Measurements from ENCODE around the gene TSEN34. TPM values are rescaled to one million over a fixed set of nuclear protein-coding genes. Genes with fewer than 3 reads are reported as not detected.
"Not testable (repeated sequence)": the region's sequence is repeated elsewhere in the genome, so short reads cannot be mapped to it uniquely, and the experiment has no call there.

TSEN34 gene
- total RNA-seq, 2 donors from 2014 or later, result 14.3 to 16.7 TPM

DNA sequence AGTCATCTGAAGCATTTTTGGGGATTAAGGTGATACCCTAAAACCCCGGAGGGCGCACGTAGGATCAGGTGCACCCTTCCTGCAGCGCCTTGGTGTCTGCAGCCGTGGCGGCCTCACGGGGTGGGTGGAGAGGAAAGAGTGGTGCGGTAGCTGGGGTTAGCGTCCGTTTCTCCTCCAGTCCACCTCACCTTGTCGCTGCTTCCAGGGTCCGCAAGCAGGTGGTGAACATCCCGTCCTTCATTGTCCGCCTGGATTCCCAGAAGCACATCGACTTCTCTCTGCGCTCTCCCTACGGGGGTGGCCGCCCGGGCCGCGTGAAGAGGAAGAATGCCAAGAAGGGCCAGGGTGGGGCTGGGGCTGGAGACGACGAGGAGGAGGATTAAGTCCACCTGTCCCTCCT is 16.1 kb downstream of the TSEN34 start:
- ATAC-seq (replicated peaks); H3K27me3 Mint-ChIP-seq; H3K9me3 Mint-ChIP-seq: not testable (repeated sequence)
- Mint-ChIP-seq H3K4me3 (peak overlapping the region; percentile 91), H3K27ac (peak overlapping the region; percentile 73), H3K36me3 (ENCODE audit: low read depth) (peaks cover 91% of the 10 kb centered on the region), H3K4me1 (peaks cover 53% of the 10 kb centered on the region)

DNA sequence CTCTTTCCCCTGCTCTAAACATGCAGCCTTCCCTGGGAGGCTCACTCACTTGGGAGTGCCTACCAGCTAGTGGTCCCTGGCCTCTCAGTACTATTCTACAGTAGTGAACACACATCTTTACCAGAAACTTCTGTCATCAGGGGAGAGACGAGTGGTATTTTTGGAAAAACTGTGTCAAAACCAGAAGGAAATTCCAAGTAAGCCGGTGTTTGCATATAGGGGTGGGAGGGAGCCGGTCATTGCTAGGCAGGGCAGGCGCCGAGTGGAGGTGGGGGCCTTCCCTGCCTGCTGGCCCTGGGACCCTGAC is 16.5 kb downstream of the TSEN34 start:
- H3K36me3 Mint-ChIP-seq (ENCODE audit: low read depth), result peaks cover 91% of the 10 kb centered on the region
- H3K27me3 Mint-ChIP-seq, result no peaks in the 10 kb centered on the region
- peak overlapping the region; percentile 91 for H3K4me3 Mint-ChIP-seq
- peak overlapping the region; percentile 73 for H3K27ac Mint-ChIP-seq
- peaks cover 50% of the 10 kb centered on the region for H3K4me1 Mint-ChIP-seq
- peak; percentile 23 for ATAC-seq (replicated peaks)
- H3K9me3 Mint-ChIP-seq, result no peaks in the 10 kb centered on the region

DNA sequence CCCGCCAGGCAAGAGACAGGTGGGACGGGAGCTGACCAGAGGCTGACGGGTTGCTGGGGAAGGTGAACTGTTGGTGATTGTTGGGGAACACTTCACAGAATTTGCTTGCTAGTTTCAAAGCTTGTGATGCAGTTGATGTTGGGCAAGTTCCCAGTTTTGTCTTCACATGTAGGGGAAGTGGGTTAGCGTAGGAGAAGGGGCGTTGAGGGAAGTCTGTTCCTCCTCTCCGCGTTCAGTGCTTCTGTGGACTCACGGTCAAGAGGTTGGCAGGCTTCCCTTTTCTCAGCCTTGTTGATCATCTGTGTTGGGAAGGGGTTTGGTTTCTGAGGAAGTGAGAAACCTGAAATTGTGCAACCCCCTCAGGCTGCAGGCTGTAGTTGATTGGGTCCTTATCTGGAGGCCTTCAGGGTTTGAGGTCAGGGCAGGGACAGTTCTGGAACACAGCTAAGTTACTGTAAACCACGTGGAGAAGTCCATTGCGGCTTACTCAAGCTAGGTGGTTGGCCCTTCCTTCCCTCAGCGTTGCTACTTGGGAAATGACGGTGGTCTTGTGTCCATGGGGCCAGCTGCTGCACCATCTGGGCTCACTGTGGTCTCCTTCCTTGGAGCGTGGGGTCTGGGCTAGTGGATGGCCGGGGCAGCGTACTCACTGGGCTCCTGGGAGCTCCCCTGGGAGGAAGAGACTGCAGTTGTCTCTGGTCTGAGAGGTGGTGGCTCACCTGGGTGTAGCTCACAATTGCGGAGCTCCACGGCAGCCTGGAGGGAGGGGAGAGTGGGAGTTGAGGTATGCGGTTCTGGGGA is 17.1 kb downstream of the TSEN34 start:
- peak overlapping the region; percentile 73 for H3K27ac Mint-ChIP-seq
- peaks cover 91% of the 10 kb centered on the region for H3K36me3 Mint-ChIP-seq (ENCODE audit: low read depth)
- peak overlapping the region; percentile 91 for H3K4me3 Mint-ChIP-seq
- no peaks in the 10 kb centered on the region for H3K9me3 Mint-ChIP-seq
- peaks cover 45% of the 10 kb centered on the region for H3K4me1 Mint-ChIP-seq
- no peaks in the 10 kb centered on the region for H3K27me3 Mint-ChIP-seq
- peak; percentile 5 for ATAC-seq (replicated peaks)

DNA sequence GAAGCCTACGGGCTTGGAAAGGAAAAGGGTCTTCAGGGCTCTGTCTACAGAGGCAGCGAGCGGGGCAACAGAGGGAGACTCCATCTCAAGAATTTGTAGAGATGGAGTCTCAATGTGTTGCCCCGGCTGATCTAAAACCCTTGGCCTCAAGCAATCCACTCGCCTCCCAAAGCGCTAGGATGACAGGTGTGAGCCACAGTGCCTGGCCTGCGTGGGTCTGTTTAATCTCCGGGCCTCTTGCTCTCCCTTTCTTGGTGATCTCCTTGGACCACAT is 17.6 kb downstream of the TSEN34 start:
- H3K4me3 Mint-ChIP-seq, result peak overlapping the region; percentile 91
- no peaks in the 10 kb centered on the region for H3K27me3 Mint-ChIP-seq
- peaks cover 41% of the 10 kb centered on the region for H3K4me1 Mint-ChIP-seq
- ATAC-seq (replicated peaks), result no peak
- H3K27ac Mint-ChIP-seq, result peak overlapping the region; percentile 73
- no peaks in the 10 kb centered on the region for H3K9me3 Mint-ChIP-seq
- H3K36me3 Mint-ChIP-seq (ENCODE audit: low read depth), result peaks cover 88% of the 10 kb centered on the region

DNA sequence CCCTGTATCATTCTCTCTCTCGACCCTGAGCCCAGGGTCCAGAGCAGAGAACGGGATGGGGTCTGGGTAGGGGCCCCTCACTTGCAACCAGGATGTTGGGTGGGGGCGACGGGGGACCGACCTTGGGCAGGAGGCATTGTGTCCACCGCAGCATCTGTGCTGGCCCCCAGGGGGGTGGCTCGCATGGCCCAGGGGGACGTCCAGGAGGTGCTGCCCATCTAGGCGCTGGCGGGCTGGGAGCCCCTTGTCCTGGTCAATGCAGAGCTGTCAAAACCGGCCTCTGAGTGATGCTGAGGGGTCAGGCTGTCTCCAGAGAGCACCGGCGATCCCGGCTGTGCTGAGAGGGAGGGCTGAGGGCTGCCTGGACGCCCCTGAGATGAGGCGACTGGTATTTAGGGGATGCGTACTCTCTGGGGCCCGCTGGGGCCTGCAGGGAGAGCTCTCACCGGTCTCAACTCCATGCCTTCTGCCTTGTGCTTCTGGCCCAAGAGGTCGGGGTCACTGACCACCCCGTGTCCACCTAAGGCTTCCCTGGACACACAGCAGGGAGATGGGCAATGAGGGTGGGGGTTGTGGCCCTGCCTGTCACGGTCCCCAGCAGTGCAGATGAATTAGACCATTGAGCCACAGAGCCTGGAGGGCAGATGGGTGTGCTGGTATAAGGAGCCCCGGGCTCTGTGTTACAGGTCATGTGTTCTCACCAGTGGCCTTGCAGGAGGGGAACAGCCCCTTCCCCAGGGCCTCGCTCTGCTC is 18.1 kb downstream of the TSEN34 start:
- Mint-ChIP-seq H3K36me3 (ENCODE audit: low read depth) (peaks cover 83% of the 10 kb centered on the region), H3K4me1 (peaks cover 41% of the 10 kb centered on the region), H3K9me3 (no peaks in the 10 kb centered on the region), H3K27ac (peak overlapping the region; percentile 83), H3K4me3 (peak overlapping the region; percentile 91), H3K27me3 (no peaks in the 10 kb centered on the region)
- no peak for ATAC-seq (replicated peaks)

DNA sequence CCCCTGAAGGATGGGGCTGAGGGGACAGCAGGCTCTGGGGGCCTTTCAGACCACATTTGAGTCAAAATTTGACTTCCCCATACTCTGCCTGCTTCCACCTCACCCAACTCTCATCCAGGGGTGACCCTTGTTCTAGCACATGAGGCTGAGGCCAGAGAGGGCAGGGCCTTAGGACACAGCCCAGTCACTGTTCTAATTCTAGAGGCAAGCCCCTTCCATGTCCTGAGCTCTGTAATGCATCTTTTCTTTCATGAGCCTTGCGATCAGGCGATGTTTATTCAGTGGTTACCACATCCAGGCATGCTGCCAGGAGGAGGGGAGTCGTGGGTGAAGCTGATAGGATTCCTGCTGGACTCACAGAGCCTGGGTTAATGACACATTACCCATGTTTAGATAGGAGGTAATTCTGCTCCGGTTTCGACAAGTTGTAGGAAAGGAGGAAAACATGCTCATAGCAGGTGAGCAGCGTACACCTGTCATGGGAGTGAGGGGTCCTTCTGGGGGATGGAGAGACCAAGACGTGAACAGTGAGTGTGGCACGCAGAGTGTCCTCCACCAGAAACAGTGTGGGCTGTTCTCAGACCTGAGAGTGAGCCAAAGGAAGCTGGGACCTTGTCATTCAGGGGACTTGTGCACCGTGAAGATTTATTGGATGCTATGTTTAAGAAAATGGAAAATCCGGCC is 18.8 kb downstream of the TSEN34 start:
- H3K4me3 Mint-ChIP-seq, result peak overlapping the region; percentile 91
- no peak for ATAC-seq (replicated peaks)
- H3K4me1 Mint-ChIP-seq, result peaks cover 38% of the 10 kb centered on the region
- H3K9me3 Mint-ChIP-seq, result no peaks in the 10 kb centered on the region
- H3K27ac Mint-ChIP-seq, result peak overlapping the region; percentile 83
- H3K36me3 Mint-ChIP-seq (ENCODE audit: low read depth), result peaks cover 76% of the 10 kb centered on the region
- no peaks in the 10 kb centered on the region for H3K27me3 Mint-ChIP-seq

DNA sequence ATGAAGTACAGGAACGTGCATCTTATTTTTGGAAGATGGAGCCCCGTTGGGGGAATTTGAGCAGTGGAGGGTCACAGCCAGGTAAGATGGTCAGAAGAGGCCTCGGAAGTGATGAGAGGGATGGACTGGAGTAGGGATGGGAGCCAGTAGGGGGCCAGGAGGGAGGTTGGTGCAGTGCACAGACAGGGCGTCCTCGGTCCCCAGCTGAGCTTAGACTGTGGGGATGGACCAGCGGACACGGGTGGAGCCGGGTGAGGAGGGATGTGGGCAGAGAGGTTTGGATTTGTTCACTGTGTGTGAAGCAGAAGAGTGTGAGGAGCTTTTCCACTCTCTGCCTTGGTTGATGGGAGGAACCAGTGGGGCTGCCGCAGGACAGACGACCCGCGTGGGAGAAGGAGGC is 20.1 kb downstream of the TSEN34 start:
- H3K27ac Mint-ChIP-seq, result peak overlapping the region; percentile 83
- no peaks in the 10 kb centered on the region for H3K27me3 Mint-ChIP-seq
- H3K4me1 Mint-ChIP-seq, result peaks cover 31% of the 10 kb centered on the region
- H3K4me3 Mint-ChIP-seq, result peak overlapping the region; percentile 91
- ATAC-seq (replicated peaks), result no peak
- peaks cover 63% of the 10 kb centered on the region for H3K36me3 Mint-ChIP-seq (ENCODE audit: low read depth)
- no peaks in the 10 kb centered on the region for H3K9me3 Mint-ChIP-seq

DNA sequence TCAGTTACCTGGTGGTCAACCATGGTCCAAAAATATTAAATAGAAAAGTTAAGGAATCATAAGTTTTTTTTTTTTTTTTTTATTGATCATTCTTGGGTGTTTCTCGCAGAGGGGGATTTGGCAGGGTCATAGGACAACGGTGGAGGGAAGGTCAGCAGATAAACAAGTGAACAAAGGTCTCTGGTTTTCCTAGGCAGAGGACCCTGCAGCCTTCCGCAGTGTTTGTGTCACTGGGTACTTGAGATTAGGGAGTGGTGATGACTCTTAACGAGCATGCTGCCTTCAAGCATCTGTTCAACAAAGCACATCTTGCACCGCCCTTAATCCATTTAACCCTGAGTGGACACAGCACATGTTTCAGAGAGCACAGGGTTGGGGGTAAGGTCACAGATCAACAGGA is 23.1 kb downstream of the TSEN34 start:
- Mint-ChIP-seq H3K4me1 (peaks cover 15% of the 10 kb centered on the region), H3K36me3 (ENCODE audit: low read depth) (peaks cover 51% of the 10 kb centered on the region)
- H3K4me3 Mint-ChIP-seq; H3K27ac Mint-ChIP-seq; H3K27me3 Mint-ChIP-seq; ATAC-seq (replicated peaks); H3K9me3 Mint-ChIP-seq: not testable (repeated sequence)

DNA sequence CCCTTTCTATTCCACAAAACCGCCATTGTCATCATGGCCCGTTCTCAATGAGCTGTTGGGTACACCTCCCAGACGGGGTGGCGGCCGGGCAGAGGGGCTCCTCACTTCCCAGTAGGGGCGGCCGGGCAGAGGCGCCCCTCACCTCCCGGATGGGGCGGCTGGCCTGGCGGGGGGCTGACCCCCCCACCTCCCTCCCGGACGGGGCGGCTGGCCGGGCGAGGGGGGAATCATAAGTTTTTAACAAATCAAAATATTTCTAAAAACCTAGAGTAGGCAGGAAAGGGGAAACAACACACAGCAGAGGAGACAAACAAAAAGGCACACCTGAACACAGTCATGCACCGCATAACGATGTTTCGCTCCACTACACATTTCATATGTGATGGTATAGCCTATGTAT is 23.6 kb downstream of the TSEN34 start:
- H3K27ac Mint-ChIP-seq; H3K4me3 Mint-ChIP-seq; H3K27me3 Mint-ChIP-seq; ATAC-seq (replicated peaks); H3K9me3 Mint-ChIP-seq: not testable (repeated sequence)
- Mint-ChIP-seq H3K36me3 (ENCODE audit: low read depth) (peaks cover 50% of the 10 kb centered on the region), H3K4me1 (peaks cover 13% of the 10 kb centered on the region)

DNA sequence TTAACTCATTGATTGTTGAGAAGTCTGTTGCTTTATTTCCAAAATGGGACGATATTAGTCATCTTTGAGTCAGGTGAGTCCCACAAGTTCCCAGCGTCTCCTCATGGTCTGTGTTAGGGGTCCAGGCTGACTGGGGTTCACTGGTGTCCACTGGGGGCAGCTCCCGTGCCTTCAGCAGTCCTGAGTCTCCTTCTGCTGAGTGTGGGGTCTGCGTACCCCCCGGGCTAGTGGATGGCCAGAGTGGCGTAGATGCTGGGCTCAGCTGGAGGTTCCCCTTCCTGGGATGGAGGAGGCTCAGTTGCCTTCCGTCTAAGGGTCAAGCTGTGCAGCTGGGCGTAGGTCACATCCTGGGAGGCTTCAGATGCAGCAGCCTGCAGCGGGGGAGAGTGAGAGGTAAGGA is 25.8 kb downstream of the TSEN34 start:
- Mint-ChIP-seq H3K4me1 (no peaks in the 10 kb centered on the region), H3K4me3 (no peak overlapping the region), H3K9me3 (no peaks in the 10 kb centered on the region), H3K36me3 (ENCODE audit: low read depth) (peaks cover 32% of the 10 kb centered on the region), H3K27ac (no peak overlapping the region), H3K27me3 (no peaks in the 10 kb centered on the region)
- ATAC-seq (replicated peaks), result no peak

DNA sequence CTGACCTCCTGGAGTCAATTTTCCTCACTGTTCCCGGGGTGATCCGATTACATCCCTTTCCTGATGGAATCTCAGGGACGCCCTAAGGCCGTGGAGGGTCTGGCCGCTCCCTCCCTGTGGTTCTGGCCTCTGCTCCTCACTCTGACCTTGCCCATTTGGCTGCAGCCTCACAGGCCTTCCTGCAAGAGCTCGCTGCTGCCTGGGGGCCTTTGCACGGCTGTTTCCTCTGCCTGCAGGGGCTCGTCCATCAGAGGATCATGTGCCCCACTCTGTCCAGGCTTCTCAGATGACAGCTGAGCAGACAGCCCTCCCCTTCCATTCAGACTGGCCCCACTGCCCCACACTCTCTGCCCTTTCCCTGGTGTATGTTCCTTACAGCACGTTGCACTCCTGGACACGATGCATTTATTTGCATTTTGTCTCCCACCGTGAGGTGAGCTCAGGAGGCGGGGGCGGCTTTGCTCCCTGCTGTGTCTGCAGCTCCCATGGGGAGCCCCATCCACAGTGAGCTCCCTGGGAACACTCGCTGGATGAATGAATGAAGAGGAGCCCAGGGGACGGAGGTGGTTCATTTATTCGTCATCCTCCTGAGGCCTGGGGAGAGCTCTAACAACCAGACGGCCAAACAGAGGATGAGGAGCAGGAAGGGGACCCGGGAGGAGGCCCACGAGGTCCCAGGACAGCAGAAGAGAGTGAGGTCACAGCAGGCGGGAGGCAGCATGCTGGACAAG is 26.6 kb downstream of the TSEN34 start:
- H3K36me3 Mint-ChIP-seq (ENCODE audit: low read depth), result peaks cover 24% of the 10 kb centered on the region
- not testable (repeated sequence) for H3K27me3 Mint-ChIP-seq; H3K9me3 Mint-ChIP-seq; H3K4me3 Mint-ChIP-seq; H3K4me1 Mint-ChIP-seq; ATAC-seq (replicated peaks); H3K27ac Mint-ChIP-seq

DNA sequence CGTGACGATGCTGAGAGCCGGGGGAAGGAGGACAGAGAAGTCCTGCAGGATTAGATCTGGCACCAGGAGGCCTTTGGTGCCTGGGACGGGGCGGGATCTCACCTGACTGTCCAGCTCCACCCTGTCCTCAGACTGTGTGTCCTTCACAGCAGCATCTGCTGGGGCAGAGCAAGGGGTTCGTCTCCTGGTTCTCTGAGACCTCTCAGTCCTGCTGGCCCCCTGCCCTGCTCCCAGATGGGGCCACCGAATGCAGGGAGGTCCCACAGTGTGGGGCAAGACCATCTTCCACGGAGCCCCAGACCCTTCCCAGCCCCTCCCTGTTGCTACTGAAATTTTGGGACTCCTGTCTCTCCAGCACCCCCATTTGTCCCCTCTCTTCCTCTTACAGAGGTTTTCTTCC is 27.2 kb downstream of the TSEN34 start:
- Mint-ChIP-seq H3K27me3 (no peaks in the 10 kb centered on the region), H3K27ac (no peak overlapping the region), H3K36me3 (ENCODE audit: low read depth) (peaks cover 18% of the 10 kb centered on the region), H3K4me1 (no peaks in the 10 kb centered on the region), H3K4me3 (no peak overlapping the region), H3K9me3 (no peaks in the 10 kb centered on the region)
- no peak for ATAC-seq (replicated peaks)

DNA sequence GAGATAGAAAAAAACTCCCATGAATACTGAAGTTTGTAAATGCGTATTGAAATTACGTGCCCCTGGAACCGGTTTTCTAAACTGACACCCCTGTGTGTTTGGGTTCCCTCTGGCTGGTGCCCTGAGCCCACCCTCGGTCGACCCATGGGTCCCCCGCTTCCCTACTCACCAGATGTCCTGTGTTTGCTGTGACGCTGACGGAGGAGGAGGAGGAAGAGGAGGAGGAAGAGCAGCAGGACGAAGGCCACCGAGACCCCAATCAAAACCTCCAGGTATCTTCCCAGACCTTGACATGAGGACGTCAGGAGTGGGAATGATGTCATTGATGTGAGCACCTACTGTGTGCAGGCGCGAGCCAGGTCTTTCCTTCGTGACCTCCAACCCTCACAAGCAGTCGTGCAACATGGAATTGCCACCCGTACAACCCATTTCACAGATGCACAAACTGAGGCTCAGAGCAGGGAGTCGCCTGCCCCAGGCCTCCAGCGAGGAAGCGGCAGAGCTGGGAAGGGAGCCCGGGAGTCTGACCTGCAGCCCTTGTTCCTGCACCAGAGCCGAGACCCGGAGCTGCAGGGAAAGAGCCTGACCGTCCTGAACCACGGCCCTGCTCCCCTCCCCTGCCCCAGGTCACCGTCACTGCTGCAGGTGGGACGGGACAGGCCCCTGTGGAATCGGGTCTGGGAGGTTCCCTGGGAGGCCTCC is 28.0 kb downstream of the TSEN34 start:
- ATAC-seq (replicated peaks), result no peak
- Mint-ChIP-seq H3K4me3 (no peak overlapping the region), H3K27ac (no peak overlapping the region), H3K36me3 (ENCODE audit: low read depth) (peaks cover 16% of the 10 kb centered on the region), H3K9me3 (no peaks in the 10 kb centered on the region), H3K27me3 (no peaks in the 10 kb centered on the region), H3K4me1 (no peaks in the 10 kb centered on the region)

DNA sequence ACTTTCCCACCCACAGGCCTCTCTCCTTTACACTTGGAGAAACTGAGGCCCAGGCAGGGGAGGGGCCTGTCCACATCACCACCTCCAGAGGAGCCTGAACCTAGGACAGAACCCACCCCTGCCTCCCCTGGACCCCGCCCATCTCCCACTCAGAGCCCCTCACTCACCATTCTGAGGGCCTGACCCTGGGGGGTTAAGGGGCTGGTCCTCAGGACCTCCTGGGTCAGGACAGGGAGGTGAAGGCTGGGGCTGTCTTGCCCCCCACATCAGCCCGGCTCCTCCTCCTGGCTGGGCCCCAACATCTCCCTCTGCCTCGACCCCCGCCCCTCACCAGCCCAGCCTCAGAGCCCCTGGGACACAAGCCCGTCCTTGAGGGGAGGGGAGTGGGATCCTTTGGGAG is 28.6 kb downstream of the TSEN34 start:
- H3K27me3 Mint-ChIP-seq; H3K27ac Mint-ChIP-seq; ATAC-seq (replicated peaks); H3K4me1 Mint-ChIP-seq; H3K4me3 Mint-ChIP-seq; H3K9me3 Mint-ChIP-seq: not testable (repeated sequence)
- peaks cover 16% of the 10 kb centered on the region for H3K36me3 Mint-ChIP-seq (ENCODE audit: low read depth)
